HepG2 (cell line): Measurements from ENCODE around the gene RNH1. TPM values are rescaled to one million over a fixed set of nuclear protein-coding genes. Genes with fewer than 3 reads are reported as not detected.

Experiments
- E2F2 ChIP-seq: sonication (generic); formaldehyde crosslinking; IDR thresholded peaks from 2 replicates; pipeline ENCODE4 v1.4.0; 2020; ENCODE audit warnings: missing genetic modification reagents, borderline replicate concordance
- PHF20 ChIP-seq: sonication (generic); formaldehyde crosslinking; IDR thresholded peaks from 2 replicates; pipeline ENCODE4 v1.5.0; 2020; ENCODE audit warnings: mild to moderate bottlenecking, missing genetic modification reagents
- SOX13 ChIP-seq, 3 experiments: fragments of 450-650 bp in 1 of 3; sonication (generic) in 1 of 3; formaldehyde crosslinking in 1 of 3; IDR thresholded peaks in 2 of 3; conservative IDR thresholded peaks in 1 of 3; 2 replicates each; pipeline versions ENCODE4 v1.5.0 to v1.6.1; 2016 to 2020; ENCODE audit warnings: antibody characterized with exemption in 1 of 3, mild to moderate bottlenecking in 1 of 3, missing compliant biosample characterization in 1 of 3, missing genetic modification reagents in 1 of 3, moderate library complexity in 1 of 3
- STAG1 ChIP-seq: sonication (generic); formaldehyde crosslinking; IDR thresholded peaks from 2 replicates; pipeline ENCODE4 v1.4.0; 2020; ENCODE audit warnings: missing genetic modification reagents
- TOE1 ChIP-seq: sonication (generic); formaldehyde crosslinking; IDR thresholded peaks from 2 replicates; pipeline ENCODE4 v1.4.0; 2020; ENCODE audit warnings: mild to moderate bottlenecking, missing genetic modification reagents
- ZBTB21 ChIP-seq: sonication (generic); formaldehyde crosslinking; IDR thresholded peaks from 2 replicates; pipeline ENCODE4 v1.4.0; 2020; ENCODE audit warnings: missing genetic modification reagents
- ZC3H13 ChIP-seq: sonication (generic); formaldehyde crosslinking; IDR thresholded peaks from 2 replicates; pipeline ENCODE4 v1.8.1; 2023; ENCODE audit warnings: mild to moderate bottlenecking, missing genetic modification reagents, moderate library complexity
- ZFP36 ChIP-seq: fragments of 150-350 bp; IDR thresholded peaks from 2 replicates; pipeline ENCODE4 v1.6.1; 2018; ENCODE audit warnings: borderline replicate concordance, low read length, low read depth; ENCODE audit not compliant: partially characterized antibody
- ZFYVE20 ChIP-seq: sonication (generic); formaldehyde crosslinking; IDR thresholded peaks from 2 replicates; pipeline ENCODE4 v1.8.0; 2023; ENCODE audit warnings: low read depth, mild to moderate bottlenecking, moderate library complexity, missing genetic modification reagents, borderline replicate concordance
- ZNF225 ChIP-seq: sonication (generic); formaldehyde crosslinking; IDR thresholded peaks from 2 replicates; pipeline ENCODE4 v1.4.0; 2020; ENCODE audit warnings: mild to moderate bottlenecking, missing genetic modification reagents
- ZNF451 ChIP-seq: sonication (generic); formaldehyde crosslinking; IDR thresholded peaks from 2 replicates; pipeline ENCODE4 v1.5.0; 2020; ENCODE audit warnings: mild to moderate bottlenecking, missing genetic modification reagents
- ZNF615 ChIP-seq: sonication (generic); formaldehyde crosslinking; IDR thresholded peaks from 2 replicates; pipeline ENCODE4 v1.5.0; 2020; ENCODE audit warnings: mild to moderate bottlenecking, missing genetic modification reagents, borderline replicate concordance
- ZNF652 ChIP-seq: IDR thresholded peaks from 2 replicates; pipeline ENCODE4 v1.6.1; 2016; ENCODE audit warnings: low read depth, borderline replicate concordance
- ZNF709 ChIP-seq: sonication (generic); formaldehyde crosslinking; IDR thresholded peaks from 2 replicates; pipeline ENCODE4 v1.5.0; 2020; ENCODE audit warnings: mild to moderate bottlenecking, missing genetic modification reagents
- ZNF891 ChIP-seq: sonication (generic); formaldehyde crosslinking; IDR thresholded peaks from 2 replicates; pipeline ENCODE4 v1.5.0; 2020; ENCODE audit warnings: mild to moderate bottlenecking, missing genetic modification reagents
- polyA plus RNA-seq, 8 experiments: library from polyadenylated mRNA; depleted of rRNA in 3 of 8; stranded (reverse) in 7 of 8; unstranded in 1 of 8; fragments of >200 nt; fragmentation: Illumina TruSeq in 4 of 8; extraction: Trizol in 4 of 8; gene quantifications; 2 replicates each; pipeline versions ENCODE4 v1.2.1 to v1.2.3, GENCODE V29; 2011 to 2016; ENCODE audit warnings: low read depth in 4 of 8, missing spikeins in 1 of 8, mixed read lengths in 1 of 8; ENCODE audit not compliant: insufficient read depth in 1 of 8
- total RNA-seq, 5 experiments: library from RNA; depleted of rRNA; stranded (reverse); fragments of >200 nt; fragmentation: Illumina TruSeq; extraction: Trizol; gene quantifications; 2 replicates each; pipeline ENCODE4 v1.2.3, GENCODE V29; 2016; ENCODE audit warnings: low read depth in 1 of 5
- TF ChIP-seq, protein P1 (sequence below): sonication (generic); formaldehyde crosslinking; IDR thresholded peaks from 2 replicates; pipeline ENCODE4 v1.4.0; 2020; ENCODE audit warnings: mild to moderate bottlenecking, missing genetic modification reagents
- TF ChIP-seq, protein P2 (sequence below): sonication (generic); formaldehyde crosslinking; IDR thresholded peaks from 2 replicates; pipeline ENCODE4 v1.8.1; 2022; ENCODE audit warnings: mild to moderate bottlenecking, missing genetic modification reagents
- TF ChIP-seq, protein P3 (sequence below): sonication (generic); formaldehyde crosslinking; IDR thresholded peaks from 2 replicates; pipeline ENCODE4 v1.5.0; 2020; ENCODE audit warnings: missing genetic modification reagents
- TF ChIP-seq, protein P4 (sequence below): sonication (generic); formaldehyde crosslinking; IDR thresholded peaks from 2 replicates; pipeline ENCODE4 v1.9.0; 2021; ENCODE audit warnings: missing genetic modification reagents, mild to moderate bottlenecking, borderline replicate concordance

RNH1 gene
- total and polyA plus RNA-seq, 2 of the 13 experiments (the other 11 are each of a cell fraction or from before 2014, with no cell fraction given) = 36.0 to 74.1 TPM

GRCh38 chr11:469684-470560 lies 37.1 kb downstream of the RNH1 start (continued):
- TF ChIP-seq E2F2 (CRISPR knock-in tag) = no peak
- TF ChIP-seq, protein P1, sequence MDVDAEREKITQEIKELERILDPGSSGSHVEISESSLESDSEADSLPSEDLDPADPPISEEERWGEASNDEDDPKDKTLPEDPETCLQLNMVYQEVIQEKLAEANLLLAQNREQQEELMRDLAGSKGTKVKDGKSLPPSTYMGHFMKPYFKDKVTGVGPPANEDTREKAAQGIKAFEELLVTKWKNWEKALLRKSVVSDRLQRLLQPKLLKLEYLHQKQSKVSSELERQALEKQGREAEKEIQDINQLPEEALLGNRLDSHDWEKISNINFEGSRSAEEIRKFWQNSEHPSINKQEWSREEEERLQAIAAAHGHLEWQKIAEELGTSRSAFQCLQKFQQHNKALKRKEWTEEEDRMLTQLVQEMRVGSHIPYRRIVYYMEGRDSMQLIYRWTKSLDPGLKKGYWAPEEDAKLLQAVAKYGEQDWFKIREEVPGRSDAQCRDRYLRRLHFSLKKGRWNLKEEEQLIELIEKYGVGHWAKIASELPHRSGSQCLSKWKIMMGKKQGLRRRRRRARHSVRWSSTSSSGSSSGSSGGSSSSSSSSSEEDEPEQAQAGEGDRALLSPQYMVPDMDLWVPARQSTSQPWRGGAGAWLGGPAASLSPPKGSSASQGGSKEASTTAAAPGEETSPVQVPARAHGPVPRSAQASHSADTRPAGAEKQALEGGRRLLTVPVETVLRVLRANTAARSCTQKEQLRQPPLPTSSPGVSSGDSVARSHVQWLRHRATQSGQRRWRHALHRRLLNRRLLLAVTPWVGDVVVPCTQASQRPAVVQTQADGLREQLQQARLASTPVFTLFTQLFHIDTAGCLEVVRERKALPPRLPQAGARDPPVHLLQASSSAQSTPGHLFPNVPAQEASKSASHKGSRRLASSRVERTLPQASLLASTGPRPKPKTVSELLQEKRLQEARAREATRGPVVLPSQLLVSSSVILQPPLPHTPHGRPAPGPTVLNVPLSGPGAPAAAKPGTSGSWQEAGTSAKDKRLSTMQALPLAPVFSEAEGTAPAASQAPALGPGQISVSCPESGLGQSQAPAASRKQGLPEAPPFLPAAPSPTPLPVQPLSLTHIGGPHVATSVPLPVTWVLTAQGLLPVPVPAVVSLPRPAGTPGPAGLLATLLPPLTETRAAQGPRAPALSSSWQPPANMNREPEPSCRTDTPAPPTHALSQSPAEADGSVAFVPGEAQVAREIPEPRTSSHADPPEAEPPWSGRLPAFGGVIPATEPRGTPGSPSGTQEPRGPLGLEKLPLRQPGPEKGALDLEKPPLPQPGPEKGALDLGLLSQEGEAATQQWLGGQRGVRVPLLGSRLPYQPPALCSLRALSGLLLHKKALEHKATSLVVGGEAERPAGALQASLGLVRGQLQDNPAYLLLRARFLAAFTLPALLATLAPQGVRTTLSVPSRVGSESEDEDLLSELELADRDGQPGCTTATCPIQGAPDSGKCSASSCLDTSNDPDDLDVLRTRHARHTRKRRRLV (CRISPR knock-in tag) = no peak
- TF ChIP-seq, protein P2, sequence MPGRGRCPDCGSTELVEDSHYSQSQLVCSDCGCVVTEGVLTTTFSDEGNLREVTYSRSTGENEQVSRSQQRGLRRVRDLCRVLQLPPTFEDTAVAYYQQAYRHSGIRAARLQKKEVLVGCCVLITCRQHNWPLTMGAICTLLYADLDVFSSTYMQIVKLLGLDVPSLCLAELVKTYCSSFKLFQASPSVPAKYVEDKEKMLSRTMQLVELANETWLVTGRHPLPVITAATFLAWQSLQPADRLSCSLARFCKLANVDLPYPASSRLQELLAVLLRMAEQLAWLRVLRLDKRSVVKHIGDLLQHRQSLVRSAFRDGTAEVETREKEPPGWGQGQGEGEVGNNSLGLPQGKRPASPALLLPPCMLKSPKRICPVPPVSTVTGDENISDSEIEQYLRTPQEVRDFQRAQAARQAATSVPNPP = no peak
- no peak for TF ChIP-seq ZNF891 (CRISPR knock-in tag)
- no peak for TF ChIP-seq PHF20 (CRISPR knock-in tag)
- no peak for TF ChIP-seq ZBTB21 (CRISPR knock-in tag)
- no peak for TF ChIP-seq ZFYVE20 (CRISPR knock-in tag)
- TF ChIP-seq SOX13 (IDR thresholded peaks at IDR 0.05) = no peak
- TF ChIP-seq SOX13 (CRISPR knock-in tag; conservative IDR thresholded peaks at IDR 0.05 in 1 of 2, IDR thresholded peaks at IDR 0.05 in 1 of 2) = peak in 1 of 2 experiments; percentile 36; a peak in 1 of 4 replicates
- no peak for TF ChIP-seq ZNF709 (CRISPR knock-in tag)
- TF ChIP-seq, protein P3, sequence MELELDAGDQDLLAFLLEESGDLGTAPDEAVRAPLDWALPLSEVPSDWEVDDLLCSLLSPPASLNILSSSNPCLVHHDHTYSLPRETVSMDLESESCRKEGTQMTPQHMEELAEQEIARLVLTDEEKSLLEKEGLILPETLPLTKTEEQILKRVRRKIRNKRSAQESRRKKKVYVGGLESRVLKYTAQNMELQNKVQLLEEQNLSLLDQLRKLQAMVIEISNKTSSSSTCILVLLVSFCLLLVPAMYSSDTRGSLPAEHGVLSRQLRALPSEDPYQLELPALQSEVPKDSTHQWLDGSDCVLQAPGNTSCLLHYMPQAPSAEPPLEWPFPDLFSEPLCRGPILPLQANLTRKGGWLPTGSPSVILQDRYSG (CRISPR knock-in tag) = 0 out of 2 replicates have a peak, but pooled peaks have one; percentile 59
- TF ChIP-seq ZNF451 (CRISPR knock-in tag) = no peak
- TF ChIP-seq STAG1 = no peak
- TF ChIP-seq TOE1 (CRISPR knock-in tag) = no peak
- TF ChIP-seq, protein P4, sequence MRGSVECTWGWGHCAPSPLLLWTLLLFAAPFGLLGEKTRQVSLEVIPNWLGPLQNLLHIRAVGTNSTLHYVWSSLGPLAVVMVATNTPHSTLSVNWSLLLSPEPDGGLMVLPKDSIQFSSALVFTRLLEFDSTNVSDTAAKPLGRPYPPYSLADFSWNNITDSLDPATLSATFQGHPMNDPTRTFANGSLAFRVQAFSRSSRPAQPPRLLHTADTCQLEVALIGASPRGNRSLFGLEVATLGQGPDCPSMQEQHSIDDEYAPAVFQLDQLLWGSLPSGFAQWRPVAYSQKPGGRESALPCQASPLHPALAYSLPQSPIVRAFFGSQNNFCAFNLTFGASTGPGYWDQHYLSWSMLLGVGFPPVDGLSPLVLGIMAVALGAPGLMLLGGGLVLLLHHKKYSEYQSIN = no peak
- TF ChIP-seq ZNF615 (CRISPR knock-in tag) = no peak
- no peak for TF ChIP-seq ZNF225 (CRISPR knock-in tag)
- TF ChIP-seq ZNF652 (CRISPR knock-in tag) = peak; percentile 24; the same call in 1 of the 2 replicates
- TF ChIP-seq ZC3H13 = no peak
- no peak for TF ChIP-seq ZFP36
